Stimulated activated CD8-positive, alpha-beta memory T cell treated with anti-CD3 and anti-CD28 coated beads, Interleukin-7, amount 100 ng/mL, for 48 hours (primary cell): ENCODE measurements around the gene CNTRL.
A peak's percentile ranks its signal among the peaks of the same experiment; 100 is the strongest.
"Not testable (repeated sequence)": the region's sequence is repeated elsewhere in the genome, so short reads cannot be mapped to it uniquely, and the experiment has no call there.

Experiments used
- DNase-seq, 2 donors: peaks; one replicate each; pipeline ENCODE4 v3.0.0-alpha.2; 2020; ENCODE audit warnings: low read depth in 1 of 2; ENCODE audit errors: extremely low read depth in 1 of 2

CNTRL gene

GRCh38 chr9:121069396-121069795 lies 5.4 kb upstream of the CNTRL start:
- no peak for DNase-seq

- DNase-seq: no peak
Observed at GRCh38 chr9:121071370-121071755, 3.4 kb upstream of the CNTRL start.

DNA sequence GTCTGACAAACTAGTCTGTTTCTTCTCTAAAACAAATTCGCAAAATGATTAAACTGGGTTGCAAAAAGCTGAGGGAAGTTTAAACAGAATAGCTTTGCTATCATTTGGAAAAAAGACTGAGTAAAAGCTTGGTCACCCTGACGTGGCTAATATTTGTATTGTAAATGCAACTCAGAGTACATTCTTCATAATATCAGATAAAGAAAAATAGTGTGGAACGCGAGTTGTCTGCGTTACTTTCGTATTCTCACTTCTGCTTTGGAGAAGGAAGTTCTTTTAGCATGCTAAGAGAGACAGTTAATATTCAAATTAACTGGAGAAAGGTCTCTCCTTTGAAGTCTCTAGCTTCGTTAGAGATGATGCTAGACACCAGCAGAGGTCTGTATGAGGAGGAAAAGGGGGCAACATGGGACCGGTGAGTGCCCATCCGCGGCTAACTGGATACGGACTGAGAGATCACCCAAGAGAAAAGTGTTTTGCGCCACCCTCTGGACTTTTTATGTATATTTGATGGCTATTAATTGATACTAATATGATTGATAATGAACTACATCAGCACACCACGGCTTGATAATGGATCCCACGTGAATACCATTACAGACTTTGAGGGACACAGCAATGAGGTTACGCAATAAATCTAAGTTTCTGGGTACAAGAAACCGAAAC lies 2.9 kb upstream of the CNTRL start:
- DNase-seq: no peak

DNA sequence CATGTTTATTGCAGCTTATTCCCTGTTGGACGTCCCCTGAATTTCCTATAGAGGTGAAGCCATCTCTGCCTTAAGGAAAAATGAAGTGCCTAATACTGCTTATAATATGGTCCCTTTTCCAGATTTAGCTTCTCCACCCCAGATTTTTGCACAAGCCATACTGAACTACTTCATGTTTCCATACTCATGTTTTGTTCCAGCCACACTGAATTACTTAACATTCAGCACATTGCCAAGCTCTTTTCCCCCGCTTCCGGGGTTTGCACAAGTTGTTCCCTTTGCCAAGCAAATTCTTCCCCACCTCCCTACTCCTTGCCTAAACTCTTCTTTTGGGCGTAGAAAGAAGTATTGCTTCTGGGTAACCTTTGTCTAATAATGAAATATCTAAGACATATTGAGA lies 1.7 kb upstream of the CNTRL start:
- DNase-seq: no peak

DNA sequence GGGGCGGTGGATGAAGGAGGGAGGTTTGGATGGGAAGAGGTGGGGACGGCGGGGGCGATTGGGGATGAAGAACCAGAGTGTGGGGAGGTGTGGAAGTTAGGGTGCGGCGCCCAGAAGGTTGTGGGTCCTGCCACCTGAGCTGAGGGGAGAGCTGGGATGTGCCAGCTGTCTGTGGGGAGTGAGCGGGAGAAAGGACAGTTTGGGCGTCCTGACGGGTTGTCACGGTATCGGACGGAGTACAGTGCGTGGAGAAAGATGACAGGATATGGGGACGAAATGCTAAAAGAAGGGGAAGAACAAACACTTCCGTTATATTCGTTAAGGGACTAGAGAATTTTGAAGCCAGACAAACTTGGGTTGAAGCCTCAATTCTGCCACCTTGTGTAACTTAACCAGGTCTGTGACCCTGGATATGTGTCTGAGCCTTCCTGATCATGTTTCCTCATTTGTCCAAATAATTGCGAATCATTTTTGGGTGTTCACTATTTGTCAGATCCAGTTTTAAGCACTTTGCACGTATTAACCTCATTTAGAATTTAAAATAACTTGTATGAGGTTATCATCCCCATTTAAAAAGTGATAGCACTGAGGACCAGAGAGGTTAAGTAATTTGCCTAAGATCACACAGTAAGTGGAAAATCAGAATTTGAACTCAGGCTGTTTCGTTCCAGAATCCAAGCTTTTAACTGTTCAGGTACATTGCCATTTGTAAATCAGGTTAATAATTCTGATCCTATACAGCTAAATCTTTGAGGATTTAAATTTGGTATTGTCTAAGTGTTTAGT lies 689 bp downstream of the CNTRL start:
- no peak for DNase-seq

- no peak for DNase-seq
Observed at GRCh38 chr9:121082075-121082474, 7.3 kb downstream of the CNTRL start.

- DNase-seq: no peak
Observed at GRCh38 chr9:121085661-121086060, 10.9 kb downstream of the CNTRL start.

DNA sequence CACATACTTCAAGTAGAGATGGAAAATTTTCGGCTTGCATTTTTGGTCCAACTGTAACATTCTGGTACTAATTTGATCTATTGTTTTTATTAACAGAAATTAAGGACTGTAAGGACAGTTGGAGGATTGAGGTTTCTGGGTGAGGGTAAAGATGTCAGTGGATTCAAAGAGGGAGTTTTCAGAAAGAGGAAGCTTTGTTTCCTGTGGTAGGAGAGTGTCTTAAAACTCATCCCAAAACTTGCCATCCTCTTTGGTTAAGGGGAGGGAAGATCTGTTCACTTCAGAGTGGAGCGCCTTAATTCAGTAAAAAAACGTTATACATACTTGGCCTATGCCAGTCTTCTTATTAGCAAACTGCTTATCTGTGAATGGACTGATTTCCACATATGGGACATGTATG lies 13.8 kb downstream of the CNTRL start:
- DNase-seq: no peak

GRCh38 chr9:121090743-121091142 lies 16.0 kb downstream of the CNTRL start:
- DNase-seq: not testable (repeated sequence)

- DNase-seq: no peak
Observed at GRCh38 chr9:121095057-121095456, 20.3 kb downstream of the CNTRL start.

- no peak for DNase-seq
Observed at GRCh38 chr9:121098567-121099198, 23.9 kb downstream of the CNTRL start.

- not testable (repeated sequence) for DNase-seq
Observed at GRCh38 chr9:121104054-121104453, 29.3 kb downstream of the CNTRL start.

DNA sequence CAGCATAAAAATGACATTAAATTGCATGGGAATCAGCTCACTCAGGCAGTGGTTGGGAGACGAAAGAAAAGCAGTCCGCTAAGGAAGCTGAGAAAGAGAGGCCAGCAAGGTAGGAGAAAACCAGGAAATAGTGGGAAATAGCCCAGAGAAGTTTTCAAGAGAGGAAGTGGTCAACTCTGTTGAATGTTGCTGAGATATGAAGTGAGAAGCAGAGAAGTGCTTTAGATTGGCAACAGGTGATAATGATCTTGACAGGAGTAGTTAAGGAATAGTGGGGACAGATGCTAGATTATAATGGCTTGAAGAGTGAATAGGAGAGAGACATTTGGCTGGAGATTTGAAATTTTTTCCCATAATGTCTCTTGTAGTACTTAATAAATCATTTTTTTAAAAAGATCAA lies 30.8 kb downstream of the CNTRL start:
- DNase-seq: no peak

DNA sequence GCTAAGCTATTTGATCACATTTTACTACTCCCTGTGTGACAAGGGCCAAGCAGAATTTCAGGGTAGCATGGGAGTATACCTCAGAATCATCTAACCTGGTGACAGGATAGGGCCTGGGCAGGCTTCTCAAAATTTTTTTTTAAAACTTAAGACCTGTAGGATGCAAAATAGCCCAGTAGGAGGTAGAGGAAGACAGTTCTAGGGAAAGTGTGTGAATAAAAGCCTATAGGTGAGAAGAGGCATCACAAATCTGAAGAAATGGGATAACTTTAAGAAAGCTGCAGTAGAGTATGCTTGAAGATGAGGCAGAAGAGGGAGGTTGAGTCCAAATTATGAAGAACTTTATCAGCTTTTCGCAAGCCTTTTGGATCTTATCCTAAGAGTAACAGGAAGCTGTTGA lies 32.3 kb downstream of the CNTRL start:
- no peak for DNase-seq

DNA sequence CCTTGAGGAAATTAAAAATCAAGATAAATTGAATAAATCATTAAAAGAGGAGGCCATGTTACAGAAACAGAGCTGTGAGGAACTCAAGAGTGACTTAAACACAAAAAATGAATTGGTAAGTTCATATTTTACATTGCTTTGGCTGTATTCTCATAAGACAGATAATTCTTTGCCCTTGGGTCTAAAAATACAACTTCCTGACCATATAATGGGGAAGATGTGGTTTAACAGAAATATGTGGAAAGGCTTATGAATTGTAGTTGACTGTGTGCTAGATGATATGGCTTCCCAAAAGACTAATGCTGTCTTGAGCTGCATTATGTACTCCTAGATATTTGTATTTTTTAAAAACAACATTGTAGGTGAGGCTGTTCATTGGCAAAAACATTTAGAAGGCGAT lies 33.1 kb downstream of the CNTRL start:
- DNase-seq: no peak

DNA sequence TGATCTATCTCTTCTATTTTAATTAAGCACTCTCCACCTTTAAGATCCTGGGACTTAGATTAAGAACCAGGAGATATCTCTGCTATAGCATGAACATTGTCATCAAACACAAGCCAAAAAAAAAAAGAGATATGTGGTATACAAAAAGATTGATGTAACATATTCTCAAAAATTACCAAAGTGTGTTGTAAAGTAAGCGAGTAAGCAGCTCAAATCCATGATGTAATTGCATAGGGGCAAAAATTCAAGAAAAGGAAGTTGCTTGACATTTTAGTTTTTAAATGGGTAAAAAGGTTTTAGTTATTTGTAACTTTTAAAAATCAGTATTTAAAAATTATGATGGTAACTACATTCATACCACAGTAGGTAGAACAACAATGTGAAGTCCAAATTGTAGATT lies 40.7 kb downstream of the CNTRL start:
- DNase-seq: no peak

DNA sequence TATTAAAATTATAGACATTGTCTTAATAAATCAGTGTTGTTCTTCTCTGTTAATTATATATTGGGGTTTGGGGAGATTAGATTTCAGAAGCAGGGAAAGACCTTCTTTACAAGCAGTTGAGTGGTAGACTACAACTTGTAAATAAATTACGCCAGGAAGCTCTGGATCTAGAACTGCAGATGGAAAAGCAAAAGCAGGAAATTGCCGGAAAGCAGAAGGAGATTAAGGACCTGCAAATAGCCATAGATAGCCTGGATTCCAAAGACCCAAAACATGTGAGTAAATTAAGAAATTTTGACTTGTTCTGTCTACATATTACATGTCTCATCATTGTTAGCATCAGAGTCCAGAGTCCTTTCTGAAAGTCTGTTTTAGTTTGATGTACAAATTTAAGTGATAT lies 43.5 kb downstream of the CNTRL start:
- DNase-seq: no peak

DNA sequence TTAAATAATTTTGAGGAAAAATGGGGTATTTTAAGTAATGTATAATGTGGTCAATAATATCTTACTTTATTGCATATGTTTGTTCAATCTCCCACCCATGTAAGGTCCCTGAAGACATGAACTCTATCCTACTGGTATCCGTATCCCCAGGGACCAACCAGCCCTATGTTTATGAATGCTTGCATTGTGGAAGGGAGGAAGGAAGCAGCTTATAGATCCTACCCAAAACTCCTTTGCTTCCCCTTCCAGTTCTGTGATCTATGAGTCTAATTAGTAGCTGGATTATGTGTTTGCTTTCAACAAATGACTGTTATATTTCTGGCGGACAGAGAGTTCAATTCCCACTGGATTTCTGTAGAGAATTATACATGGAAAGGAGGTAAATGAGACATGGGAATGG lies 45.6 kb downstream of the CNTRL start:
- no peak for DNase-seq

DNA sequence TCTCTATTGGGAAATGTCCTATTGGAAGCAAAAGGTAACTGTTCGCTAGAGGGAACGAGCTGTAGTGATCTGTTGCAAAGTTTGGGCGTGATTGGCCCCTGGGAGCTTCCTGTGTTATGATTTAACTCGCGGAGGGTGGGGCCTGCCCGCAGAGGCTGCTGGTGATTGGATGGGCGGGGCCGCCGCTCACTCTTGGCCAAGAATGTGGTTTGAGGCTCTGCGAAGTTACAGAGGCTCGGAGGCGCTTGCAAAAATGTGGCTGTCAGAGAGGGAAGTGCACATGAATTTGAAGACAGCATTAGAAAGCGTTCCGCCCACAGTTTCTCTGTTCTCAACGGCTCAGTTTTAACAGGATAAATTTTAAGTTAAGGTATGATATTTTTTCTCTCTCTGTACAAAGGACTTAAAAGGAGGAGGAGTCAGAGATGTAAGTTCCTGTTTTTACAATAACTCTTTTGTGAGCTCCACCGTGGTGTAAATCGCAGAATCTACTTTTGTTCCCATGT lies 46.9 kb downstream of the CNTRL start:
- DNase-seq: peak; percentile 91 to 96

- DNase-seq: no peak
Observed at GRCh38 chr9:121122246-121123032, 47.7 kb downstream of the CNTRL start.
